Activated CD4-positive, alpha-beta T cell treated with anti-CD3 and anti-CD28 coated beads, Interleukin-2, amount 50 U/mL, for 48 hours (primary cell): ENCODE results near the gene RBL2.
A peak's percentile ranks its signal among the peaks of the same experiment; 100 is the strongest.
"Not testable (repeated sequence)": the region's sequence is repeated elsewhere in the genome, so short reads cannot be mapped to it uniquely, and the experiment has no call there.

Source experiments
- DNase-seq, 2 experiments: peaks; one replicate each; pipeline ENCODE4 v3.0.0-alpha.2; 2020

Gene RBL2

GRCh38 chr16:53434377-53435065, at the start of gene RBL2:
RBL2 (plus strand) TSS chr16:53434471; CDS start chr16:53434557, 86 bp downstream.
- peak; percentile 83 to 84 for DNase-seq

GRCh38 chr16:53384610-53385009, 49.7 kb upstream of the RBL2 start:
- DNase-seq = not testable (repeated sequence)

DNA sequence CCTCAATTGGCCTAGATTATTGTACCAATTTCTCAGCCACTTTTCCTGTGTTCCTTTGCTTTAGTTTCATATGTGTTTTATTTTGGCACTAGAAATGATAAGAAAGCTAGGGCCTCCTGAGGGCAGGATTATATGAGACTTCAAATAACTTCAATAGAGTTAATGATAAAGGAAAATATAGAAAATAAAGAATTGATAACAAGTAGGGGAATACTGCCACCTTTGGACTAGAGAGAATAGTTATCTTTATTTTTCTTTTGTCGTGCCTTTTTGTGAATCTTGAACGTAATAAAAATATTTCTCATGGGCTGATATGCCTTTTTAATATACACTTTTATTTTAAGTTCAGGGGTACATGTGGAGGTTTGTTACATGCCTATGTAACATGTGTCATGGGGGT, 29.3 kb upstream of the RBL2 start:
- no peak for DNase-seq

- no peak for DNase-seq
Measured at GRCh38 chr16:53412549-53412948, 21.7 kb upstream of the RBL2 start.

DNA sequence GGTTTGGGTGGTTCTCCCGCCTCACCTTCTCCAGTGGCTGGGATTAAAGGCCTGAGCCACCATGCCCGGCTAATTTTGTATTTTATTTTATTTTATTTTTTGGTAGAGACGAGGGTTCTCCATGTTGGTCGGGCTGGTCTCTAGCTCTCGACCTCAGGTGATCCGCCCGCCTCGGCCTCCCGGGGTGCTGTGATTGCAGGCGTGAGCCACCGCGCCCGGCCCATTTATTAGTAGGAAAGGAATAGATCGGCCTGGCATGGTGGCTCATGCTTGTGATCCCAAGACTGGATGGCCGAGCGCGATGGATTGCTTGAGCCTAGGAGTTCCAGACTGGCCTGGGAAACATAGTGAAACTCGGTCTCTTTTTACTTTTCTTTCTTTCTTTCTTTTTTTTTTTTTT, 20.4 kb upstream of the RBL2 start:
- DNase-seq = no peak

DNA sequence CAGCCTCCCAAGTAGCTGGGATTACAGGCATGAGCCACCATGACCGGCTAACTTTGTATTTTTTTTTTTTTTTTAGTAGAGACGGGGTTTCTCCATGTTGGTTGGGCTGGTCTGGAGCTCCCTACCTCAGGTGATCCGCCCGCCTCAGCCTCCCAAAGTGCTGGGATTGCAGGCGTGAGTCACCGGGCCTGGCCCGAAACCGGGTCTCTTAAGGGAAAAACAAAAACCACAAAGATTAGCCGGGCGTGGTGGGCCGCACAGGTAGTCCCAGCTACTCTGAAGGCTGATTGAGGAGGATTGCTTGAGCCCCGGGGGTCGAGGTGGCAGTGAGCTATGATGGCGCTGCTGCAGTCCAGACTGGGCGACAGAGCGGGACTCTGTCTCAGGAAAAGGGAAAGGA, 19.9 kb upstream of the RBL2 start:
- no peak for DNase-seq

DNA sequence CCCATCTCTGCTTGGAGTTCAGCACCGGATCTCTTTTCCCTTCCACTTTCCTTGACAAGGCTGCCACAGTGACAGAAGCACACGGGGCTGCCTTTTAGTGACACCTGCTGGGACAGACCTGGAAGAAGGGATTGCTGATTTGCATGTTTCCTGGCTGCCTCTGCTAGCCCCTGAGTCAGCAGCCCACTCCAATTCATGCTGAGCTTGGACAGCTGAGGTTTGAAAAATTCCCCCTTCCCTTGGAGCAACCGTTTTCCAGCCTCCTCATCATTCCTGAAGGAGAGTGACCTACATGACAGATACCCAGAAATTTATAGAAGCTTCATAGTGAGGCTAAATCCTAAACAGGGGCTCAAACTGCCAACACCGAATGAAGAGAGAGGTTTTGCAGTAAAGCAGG, 18.8 kb upstream of the RBL2 start:
- no peak for DNase-seq

DNA sequence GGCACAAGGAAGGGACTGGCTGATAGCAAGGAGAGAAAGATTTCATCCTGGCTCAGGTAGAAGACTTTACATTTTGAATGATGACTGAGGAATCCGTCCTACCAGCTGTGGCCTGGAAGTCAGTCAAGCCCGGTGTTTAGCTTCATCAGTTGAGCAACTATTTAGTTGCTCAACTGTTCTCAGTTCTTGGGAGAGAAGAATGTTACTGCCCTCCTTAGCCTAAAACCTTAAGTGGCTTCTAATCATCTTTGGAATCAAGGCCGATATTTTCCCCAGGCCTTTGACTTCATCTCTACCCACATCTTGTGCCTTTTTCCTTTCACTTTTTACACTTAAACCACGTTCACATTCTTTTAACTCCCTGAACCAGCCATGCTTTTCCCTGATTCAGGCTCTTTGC, 17.3 kb upstream of the RBL2 start:
- DNase-seq = no peak

- DNase-seq = no peak
Measured at GRCh38 chr16:53417976-53418375, 16.3 kb upstream of the RBL2 start.

- not testable (repeated sequence) for DNase-seq
Measured at GRCh38 chr16:53419383-53419709, 14.9 kb upstream of the RBL2 start.

GRCh38 chr16:53421248-53421647, 13.0 kb upstream of the RBL2 start:
- DNase-seq = no peak

GRCh38 chr16:53423968-53424367, 10.3 kb upstream of the RBL2 start:
- not testable (repeated sequence) for DNase-seq

GRCh38 chr16:53428681-53429080, 5.6 kb upstream of the RBL2 start:
- no peak for DNase-seq

GRCh38 chr16:53429221-53429943, 4.9 kb upstream of the RBL2 start:
- no peak for DNase-seq

DNA sequence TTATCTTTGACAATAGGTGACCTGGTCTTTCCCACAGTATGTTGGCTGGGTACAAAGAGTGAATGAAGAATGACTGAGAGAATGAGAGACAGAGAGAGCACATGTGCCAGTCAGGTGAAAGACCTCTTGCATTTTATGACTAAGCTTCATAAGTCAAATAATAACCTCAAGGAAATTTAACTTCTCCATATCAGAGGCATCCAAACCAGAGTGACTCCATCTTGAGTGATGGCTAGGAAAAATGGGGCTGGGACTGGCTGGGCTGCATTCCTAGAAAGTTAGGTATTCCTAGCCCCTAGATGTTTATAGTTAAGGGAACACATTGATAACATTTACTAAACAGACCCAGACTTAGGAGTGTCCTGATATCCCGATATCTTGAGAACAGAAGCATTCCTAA, 3.9 kb upstream of the RBL2 start:
- no peak for DNase-seq

DNA sequence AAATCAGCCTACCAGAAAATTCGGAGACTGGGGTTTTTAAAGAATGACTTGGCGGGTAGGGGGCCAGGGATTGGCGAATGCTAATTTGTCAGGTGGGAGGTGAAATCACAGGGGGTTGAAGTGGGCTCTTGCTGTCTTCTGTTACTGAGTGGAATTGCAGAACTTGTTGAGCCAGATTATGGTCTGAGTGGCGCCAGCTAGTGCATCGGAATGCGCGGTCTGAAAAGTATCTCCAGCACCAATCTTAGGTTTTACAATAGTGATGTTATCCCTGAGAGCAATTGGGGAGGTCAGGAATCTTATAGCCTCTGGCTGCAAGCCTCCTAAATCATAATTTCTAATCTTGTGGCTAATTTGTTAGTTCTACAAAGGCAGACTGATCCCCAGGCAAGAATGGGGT, 762 bp upstream of the RBL2 start:
- DNase-seq = no peak

GRCh38 chr16:53433930-53434376, 318 bp upstream of the RBL2 start:
- no peak for DNase-seq

- peak; percentile 42 to 57 for DNase-seq
Measured at GRCh38 chr16:53435066-53435688, 906 bp downstream of the RBL2 start.

GRCh38 chr16:53440125-53440524, 5.9 kb downstream of the RBL2 start:
- DNase-seq = no peak

DNA sequence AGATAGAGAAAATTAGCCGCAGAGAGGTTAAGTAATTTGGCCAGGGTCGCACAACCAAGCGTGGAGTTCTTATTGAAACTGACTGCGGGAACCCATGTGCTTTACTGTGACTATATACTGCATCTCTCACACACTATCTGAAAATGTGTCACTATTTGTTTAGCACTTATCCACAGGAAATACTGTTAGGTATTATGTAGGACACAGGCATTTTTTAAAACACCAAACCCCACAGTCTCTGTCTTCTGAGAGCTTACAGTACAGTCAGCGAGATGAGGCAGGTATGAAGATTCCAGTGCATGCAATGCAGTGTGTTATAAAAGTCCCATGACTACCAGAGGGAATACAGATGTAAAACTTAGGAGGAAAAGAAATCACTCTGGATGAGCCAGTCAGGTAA, 11.3 kb downstream of the RBL2 start:
- DNase-seq = no peak

- DNase-seq = no peak
Measured at GRCh38 chr16:53446090-53446489, 11.8 kb downstream of the RBL2 start.

DNA sequence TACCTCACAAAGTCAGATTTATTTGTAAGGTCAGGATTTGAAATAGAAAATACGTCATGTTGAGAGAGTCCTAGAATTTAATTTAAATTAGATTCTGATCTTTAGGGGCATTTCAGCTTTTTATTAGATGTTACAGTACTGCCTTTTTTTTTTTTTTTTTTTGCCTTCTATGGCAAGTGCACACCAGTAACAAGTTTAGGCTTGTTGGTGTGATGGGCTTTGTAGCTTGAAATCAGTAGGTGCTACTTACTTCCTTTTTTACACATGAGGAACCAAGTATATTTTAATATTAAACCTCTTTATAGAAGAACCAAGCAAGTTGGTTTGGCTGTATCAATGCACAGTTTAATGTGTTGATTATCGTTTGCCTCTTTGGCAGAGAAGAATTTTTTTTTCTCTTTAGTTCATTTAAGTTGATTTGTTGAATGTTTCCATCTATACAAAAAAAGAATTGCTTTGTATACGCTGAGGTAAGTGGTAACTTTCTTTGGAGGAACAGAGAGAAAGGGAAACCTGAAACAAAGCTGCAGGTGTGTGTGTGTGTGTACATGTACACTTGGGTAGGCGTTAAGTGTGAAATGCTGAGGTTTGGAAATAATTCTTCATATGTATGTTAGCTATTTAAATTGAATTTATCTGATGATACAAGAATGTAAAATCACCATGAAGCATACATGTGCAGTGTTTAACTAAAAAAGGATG, 15.7 kb downstream of the RBL2 start:
- no peak for DNase-seq

DNA sequence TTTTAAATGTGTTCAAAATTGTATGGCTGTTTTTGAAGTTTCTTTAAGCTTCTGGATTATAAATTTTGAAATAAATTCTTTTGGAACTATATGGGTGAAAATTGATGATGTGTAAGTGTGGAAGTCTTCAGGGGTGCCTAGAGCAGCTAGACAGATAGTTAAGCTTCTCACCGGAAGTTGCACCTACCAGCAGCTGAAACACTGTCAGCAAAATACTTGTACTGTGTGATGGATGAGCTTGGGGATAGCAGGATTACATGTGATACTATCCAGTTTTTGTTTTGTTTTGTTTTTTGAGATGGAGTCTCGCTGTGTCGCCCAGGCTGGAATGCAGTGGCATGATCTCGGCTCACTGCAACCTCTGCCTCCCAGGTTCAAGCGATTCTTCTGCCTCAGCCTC, 19.7 kb downstream of the RBL2 start:
- no peak for DNase-seq

DNA sequence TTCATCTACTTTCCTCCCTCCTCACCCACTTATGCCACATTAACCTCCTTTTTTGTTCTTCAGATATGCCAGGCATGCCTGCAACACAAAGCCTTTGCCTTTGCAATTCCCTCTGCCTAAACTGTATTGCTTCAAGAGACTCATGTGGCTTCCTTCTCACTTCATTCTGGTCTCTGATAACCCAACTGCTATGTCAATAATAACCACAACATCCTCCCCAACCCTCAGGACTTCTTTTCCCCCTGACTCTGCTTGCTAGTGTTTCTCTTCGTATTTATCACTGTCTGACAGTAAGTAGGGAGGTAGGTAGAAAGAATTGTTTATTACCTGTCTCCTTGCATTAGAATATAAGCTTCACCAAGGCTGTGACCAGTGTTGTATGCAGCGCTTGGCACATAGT, 22.4 kb downstream of the RBL2 start:
- no peak for DNase-seq
